Activated CD8-positive, alpha-beta memory T cell treated with anti-CD3 and anti-CD28 coated beads, Interleukin-2, amount 50 U/mL, for 24 hours (primary cell): Measurements from ENCODE around the gene DEAF1.
"Not testable (repeated sequence)": the region's sequence is repeated elsewhere in the genome, so short reads cannot be mapped to it uniquely, and the experiment has no call there.

Source experiments
- DNase-seq: peaks from one replicate; pipeline ENCODE4 v3.0.0-alpha.2; 2020; ENCODE audit errors: extremely low read depth

The DEAF1 gene

GRCh38 chr11:701741-702461, 6.9 kb upstream of the DEAF1 start:
- DNase-seq, result no peak

GRCh38 chr11:699753-700152, 4.7 kb upstream of the DEAF1 start:
- DNase-seq, result no peak

DNA sequence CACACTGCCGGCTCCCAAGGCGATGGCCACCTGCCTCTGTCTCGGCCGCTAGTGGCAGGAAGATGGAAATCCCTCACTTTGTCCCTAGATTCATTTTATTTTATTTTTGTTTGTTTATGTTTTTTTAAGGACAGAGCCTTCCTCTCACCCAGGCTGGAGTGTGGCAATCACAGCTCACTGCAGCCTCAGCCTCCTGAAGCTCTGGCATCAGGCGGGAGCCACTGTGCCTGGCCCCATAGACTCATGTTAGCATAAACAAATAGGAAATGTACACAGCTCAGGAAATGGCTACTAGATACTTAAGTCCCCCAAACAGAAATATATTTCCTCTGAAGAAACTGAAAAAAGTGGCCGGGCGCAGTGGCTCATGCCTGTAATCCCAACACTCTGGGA, 4.1 kb upstream of the DEAF1 start:
- DNase-seq, result no peak

DNA sequence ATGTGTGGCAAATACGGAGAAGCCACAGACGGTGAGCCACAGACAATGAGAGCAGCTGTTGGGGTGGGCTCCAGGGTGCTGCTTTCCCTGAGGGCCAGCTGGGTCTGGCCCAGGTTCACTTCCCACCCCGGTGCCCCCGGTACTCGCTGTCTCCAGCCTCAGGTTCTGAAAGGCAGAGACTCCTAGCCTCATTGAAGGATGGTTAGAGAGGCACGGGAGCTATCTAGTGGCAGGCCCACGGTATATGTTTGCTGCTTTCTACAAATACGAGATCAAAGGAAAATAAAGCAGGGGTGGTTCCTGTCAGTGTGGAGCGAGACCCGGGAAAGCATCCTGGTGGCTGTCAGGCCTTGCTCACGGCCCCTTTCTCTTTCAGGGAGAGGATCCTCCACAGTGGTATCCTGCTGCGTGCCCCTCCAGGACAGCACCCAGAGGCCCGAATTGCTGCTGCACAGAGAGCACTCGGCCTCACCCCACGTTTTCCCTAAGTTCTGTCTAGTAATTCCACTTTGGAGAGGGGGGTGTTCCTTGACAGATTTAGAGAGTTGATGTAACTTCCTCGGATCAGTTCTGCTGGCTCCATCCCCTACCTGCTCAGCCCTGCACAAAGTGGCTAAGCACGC, 3.6 kb upstream of the DEAF1 start:
- DNase-seq, result no peak

DNA sequence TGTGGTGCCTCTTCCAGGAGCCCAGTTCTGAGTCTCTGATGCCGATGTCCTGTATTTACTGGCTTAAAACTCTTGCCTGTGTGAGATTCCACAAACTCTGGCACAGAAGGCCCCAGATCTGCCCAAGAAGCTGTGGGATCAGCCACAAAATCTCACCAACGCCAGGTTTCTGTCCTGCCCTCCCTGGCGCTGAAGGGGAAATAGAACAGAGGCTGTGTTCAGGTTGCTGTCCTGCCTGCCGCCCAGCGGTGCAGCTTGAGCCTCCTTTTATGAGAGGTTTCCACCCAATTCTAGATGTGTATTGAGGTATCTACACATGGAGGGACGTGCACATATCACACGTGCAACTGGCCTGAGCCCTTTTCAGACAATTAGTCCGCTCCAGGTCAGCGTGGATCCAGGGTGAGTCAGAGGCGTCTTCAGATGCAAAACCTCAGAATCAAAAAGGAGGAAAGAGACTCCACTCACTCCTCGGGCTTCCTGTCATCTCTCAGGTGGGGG, 2.8 kb upstream of the DEAF1 start:
- no peak for DNase-seq

DNA sequence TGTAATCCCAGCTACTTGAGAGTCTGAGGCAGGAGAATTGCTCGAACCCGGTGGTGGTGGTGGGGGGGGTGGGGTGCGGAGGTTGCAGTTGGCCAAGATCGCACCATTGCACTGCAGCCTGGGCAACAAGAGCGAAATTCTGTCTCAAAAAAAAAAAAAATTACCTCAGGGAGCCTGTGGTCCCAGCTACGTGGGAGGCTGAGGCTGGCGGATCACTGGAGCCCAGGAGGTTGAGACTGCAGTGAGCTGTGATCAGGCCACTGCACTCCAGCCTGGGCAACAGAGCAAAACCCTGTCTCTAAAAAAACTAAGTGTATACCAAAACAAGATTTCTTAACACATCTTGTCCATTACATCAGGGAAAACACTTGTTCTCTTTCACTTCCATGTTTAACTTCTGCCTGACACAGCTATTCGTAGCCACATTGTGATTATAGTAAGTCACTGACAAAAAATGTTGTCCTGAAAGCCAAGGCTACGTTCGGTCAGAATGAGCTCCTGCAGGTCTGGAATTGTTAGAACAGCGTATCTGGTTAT, 2.0 kb upstream of the DEAF1 start:
- DNase-seq, result no peak

DNA sequence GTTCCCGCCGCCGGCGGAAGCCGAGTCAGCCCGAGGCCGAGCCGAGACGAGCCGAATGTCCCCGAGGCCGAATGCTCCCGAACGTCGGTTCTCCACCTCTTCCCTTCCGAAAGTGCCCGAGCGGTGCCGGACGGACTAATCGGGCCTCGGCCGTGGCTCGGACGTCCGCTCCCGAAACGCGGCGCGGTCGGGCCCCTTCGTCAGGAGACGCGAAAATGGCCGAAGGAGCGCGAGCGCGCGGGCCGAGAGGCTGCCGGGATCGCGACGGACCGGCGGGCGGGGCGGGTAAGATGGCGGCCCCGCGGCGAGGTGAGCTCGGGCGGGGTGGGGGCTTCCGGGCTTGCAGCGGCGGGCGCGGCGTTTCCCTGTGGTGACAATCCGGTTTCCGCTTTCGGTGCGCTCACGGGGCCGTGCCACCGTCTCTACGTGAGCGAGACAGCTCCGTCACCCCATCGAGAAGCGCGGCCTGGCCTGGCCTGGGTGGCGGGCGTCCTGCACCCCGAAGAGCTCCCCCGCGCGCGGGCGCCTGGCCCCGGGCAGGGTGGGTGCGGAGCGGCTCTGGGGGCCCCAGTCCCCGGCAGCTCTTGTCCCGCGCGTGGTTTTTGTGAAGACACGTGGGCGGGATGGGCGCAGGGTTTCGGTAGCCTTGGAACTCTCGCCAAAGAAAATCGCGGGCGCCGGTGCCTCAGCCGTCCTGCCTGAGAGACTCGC, 671 bp upstream of the DEAF1 start, which contains the start of gene TMEM80:
Gene TMEM80 (plus strand): TSS at position 279 of the 711 bp plus-strand sequence. CDS start 12 bp downstream, at position 291.
- peak; percentile 94 for DNase-seq

- DNase-seq, result no peak
Measured at GRCh38 chr11:695288-695537, 191 bp upstream of the DEAF1 start.

DNA sequence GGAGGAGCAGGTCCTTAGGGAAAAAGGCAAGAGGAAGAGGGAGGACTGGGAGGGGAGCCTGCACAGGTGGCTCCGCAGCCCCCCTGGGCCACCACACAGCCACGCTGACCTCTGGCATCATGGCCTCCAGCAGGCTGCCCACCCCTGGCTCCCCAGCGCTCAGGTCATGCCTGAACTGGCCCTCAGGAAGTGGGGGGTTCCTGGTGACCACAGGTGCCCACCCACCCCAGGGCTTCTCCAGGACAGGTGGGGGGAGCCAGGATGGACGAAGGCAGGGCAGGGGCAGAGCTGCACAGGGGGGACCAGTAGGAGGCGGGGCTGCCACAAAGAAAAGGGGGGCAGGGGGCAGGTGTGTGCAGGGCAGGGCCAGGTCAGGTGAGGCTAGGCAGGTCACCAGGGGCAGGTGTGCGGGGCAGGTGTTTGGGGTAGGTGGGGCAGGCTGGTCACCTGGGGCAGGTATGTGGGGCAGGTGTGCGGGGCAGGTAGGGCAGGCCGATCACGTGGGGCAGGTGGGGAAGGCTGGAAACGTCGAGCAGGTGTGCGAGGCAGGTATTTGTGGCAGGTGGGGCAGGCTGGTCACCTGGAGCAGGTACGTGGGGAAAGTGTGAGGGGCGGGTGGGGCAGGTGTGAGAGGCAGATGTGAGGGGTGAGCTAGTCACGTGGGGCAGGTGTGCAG, 997 bp downstream of the DEAF1 start:
- no peak for DNase-seq

GRCh38 chr11:693415-693831, 1.6 kb downstream of the DEAF1 start:
- DNase-seq, result no peak

DNA sequence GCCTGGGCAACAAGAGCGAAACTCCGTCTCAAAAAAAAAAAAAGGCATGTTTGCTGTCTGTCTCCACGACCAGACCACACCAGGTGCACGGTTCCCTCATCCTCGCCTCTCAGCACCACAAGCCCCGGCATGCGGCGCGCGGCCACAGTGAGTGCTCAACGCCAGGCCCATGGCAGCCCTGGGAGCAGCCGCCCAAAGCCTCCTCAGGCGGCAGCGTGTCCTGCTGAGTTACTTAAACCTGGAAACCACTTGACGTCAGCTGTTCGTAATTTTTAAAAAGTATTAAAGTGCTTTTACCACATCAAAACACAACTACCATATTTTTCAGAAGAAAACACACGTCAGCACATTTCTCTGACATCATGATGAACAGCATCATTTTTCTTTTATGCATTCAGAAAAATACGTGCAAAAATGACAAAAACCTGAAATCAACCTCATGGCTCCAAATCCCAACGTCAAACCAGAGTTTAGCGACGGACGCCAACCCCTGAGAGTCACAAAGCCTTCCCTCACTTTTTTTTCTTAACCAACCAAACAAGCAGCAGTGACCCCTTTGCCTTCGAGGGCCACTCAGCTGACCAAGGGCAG, 2.1 kb downstream of the DEAF1 start:
- no peak for DNase-seq

- DNase-seq, result no peak
Measured at GRCh38 chr11:691710-692590, 3.1 kb downstream of the DEAF1 start.

DNA sequence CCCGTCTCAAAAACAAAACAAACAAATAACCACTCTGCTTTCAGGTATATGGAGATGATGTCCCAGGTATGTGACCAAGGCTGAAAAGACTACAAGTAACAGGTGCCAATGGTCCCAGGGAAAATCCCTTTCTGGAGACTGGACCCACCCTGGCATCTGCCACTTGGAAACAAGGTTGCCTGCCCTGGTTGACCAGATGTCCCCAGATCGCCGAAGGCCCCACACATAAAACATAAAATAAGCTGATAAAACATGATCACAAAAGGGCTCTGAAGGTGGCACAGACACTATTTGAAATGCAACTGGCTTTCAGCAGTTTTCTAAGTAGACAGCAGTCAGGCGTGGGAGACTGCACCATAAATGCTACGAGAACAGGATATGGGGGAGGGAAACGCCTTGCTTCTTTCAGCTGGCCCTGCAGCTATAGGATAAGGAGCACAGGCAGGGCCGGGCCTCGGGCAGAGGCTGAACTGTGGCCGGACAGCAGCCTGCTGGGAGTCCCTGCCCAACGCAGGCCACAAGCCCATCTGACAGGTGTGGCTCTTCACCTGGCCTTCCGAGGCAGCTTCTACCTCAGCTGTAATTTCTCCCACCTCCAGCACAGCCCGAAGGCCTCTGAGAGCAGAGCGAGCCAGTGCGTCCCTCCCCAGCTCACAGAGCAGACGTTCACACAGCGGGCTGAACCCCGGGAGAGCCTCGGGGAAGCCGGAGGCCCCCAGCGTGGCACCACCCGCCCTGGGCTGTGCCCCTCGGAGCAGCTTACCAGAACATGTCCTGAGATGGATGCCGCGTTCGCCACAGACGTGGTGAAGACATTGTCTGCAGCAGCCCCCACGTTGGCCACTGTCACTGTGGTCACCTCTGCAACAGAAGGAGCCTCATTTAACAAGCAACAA, 4.0 kb downstream of the DEAF1 start:
- DNase-seq, result no peak

DNA sequence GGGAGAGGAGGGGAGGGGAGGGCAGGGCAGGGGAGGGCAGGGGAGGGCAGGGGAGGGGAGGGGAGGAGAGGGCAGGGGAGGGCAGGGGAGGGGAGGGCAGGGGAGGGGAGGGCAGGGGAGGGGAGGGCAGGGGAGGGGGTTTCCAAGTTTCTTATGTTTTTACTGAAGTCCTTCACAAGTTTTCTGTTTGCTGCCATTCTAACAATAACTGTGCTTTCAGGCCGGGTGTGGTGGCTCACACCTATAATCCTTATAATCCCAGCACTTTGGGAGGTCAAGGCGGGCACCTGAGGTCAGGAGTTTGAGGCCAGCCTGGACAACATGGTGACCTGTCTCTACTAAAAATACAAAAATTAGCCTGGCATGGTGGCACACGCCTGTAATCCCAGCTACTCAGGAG, 4.8 kb downstream of the DEAF1 start:
- DNase-seq, result not testable (repeated sequence)

GRCh38 chr11:689625-690024, 5.4 kb downstream of the DEAF1 start:
- no peak for DNase-seq

- no peak for DNase-seq
Measured at GRCh38 chr11:688681-689080, 6.3 kb downstream of the DEAF1 start.

GRCh38 chr11:687751-688150, 7.3 kb downstream of the DEAF1 start:
- no peak for DNase-seq

- no peak for DNase-seq
Measured at GRCh38 chr11:686451-687243, 8.4 kb downstream of the DEAF1 start.

- DNase-seq, result no peak
Measured at GRCh38 chr11:680970-681369, 14.1 kb downstream of the DEAF1 start.
